Effector memory CD4-positive, alpha-beta T cell (primary cell): Measurements from ENCODE around the gene RAB20.

Experiments used
- DNase-seq, 3 donors: peaks; one replicate each; pipeline ENCODE4 v3.0.0-alpha.2; 2020
- H3K27ac ChIP-seq: 2 replicates; pipeline ENCODE4 v1.7.0; 2013; ENCODE audit warnings: mild to moderate bottlenecking, low read length, moderate library complexity; ENCODE audit not compliant: insufficient read depth, poor library complexity, severe bottlenecking
- H3K27me3 ChIP-seq: replicated peaks from 2 replicates; pipeline ENCODE4 v1.7.0; 2013; ENCODE audit warnings: mild to moderate bottlenecking, low read length; ENCODE audit not compliant: insufficient read depth, control insufficient read depth, poor library complexity, severe bottlenecking
- H3K36me3 ChIP-seq: 2 replicates; pipeline ENCODE4 v1.7.0; 2013; ENCODE audit warnings: mild to moderate bottlenecking, low read length, moderate library complexity; ENCODE audit not compliant: control insufficient read depth, insufficient read depth
- H3K4me1 ChIP-seq: 2 replicates; pipeline ENCODE4 v1.7.0; 2013; ENCODE audit warnings: low read length, mild to moderate bottlenecking; ENCODE audit not compliant: control insufficient read depth, insufficient read depth, poor library complexity, severe bottlenecking
- H3K4me3 ChIP-seq: 2 replicates; pipeline ENCODE4 v1.7.0; 2013; ENCODE audit warnings: low read length, low read depth, mild to moderate bottlenecking; ENCODE audit not compliant: insufficient read depth, poor library complexity, severe bottlenecking
- H3K9me3 ChIP-seq: 2 replicates; pipeline ENCODE4 v1.7.0; 2013; ENCODE audit warnings: mild to moderate bottlenecking, low read length, moderate library complexity; ENCODE audit not compliant: control insufficient read depth

RAB20 gene

GRCh38 chr13:110531671-110532083, 29.8 kb downstream of the RAB20 start:
- no peak overlapping the region for H3K27ac ChIP-seq
- no peaks in the 10 kb centered on the region for H3K9me3 ChIP-seq
- no peak overlapping the region for H3K4me3 ChIP-seq
- no peaks in the 10 kb centered on the region for H3K36me3 ChIP-seq
- no peaks in the 10 kb centered on the region for H3K4me1 ChIP-seq
- no peak for DNase-seq
- H3K27me3 ChIP-seq: no peaks in the 10 kb centered on the region

GRCh38 chr13:110531100-110531499, 30.4 kb downstream of the RAB20 start:
- H3K36me3 ChIP-seq: no peaks in the 10 kb centered on the region
- no peaks in the 10 kb centered on the region for H3K9me3 ChIP-seq
- no peaks in the 10 kb centered on the region for H3K4me1 ChIP-seq
- no peak overlapping the region for H3K4me3 ChIP-seq
- no peak for DNase-seq
- no peaks in the 10 kb centered on the region for H3K27me3 ChIP-seq
- no peak overlapping the region for H3K27ac ChIP-seq

GRCh38 chr13:110529522-110530311, 31.8 kb downstream of the RAB20 start:
- H3K4me3 ChIP-seq: no peak overlapping the region
- H3K27ac ChIP-seq: no peak overlapping the region
- no peaks in the 10 kb centered on the region for H3K36me3 ChIP-seq
- H3K9me3 ChIP-seq: no peaks in the 10 kb centered on the region
- H3K27me3 ChIP-seq: no peaks in the 10 kb centered on the region
- peaks cover 6% of the 10 kb centered on the region for H3K4me1 ChIP-seq
- no peak for DNase-seq

DNA sequence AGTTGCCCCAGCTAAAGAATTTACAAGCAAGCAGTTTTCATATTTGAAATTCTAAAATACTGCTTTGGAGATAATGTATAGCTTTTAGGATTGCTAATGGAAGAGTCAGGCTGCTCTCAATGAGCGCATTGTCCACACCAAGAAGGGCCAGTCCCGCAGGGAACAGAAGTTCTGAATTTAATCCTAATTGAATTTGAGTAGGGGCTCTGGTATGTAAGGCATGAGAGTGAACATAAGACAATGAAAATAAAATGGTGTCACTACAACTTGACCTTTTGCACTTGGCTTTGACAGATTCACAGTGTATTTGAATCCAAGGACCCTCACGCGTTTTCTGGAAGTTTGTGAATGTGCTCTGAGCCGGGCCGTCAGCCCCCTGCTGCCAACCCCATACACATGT, 32.6 kb downstream of the RAB20 start:
- no peaks in the 10 kb centered on the region for H3K27me3 ChIP-seq
- no peaks in the 10 kb centered on the region for H3K9me3 ChIP-seq
- no peaks in the 10 kb centered on the region for H3K36me3 ChIP-seq
- peaks cover 10% of the 10 kb centered on the region for H3K4me1 ChIP-seq
- no peak overlapping the region for H3K27ac ChIP-seq
- H3K4me3 ChIP-seq: no peak overlapping the region
- no peak for DNase-seq

GRCh38 chr13:110528371-110528770, 33.2 kb downstream of the RAB20 start:
- H3K4me1 ChIP-seq: peaks cover 10% of the 10 kb centered on the region
- H3K36me3 ChIP-seq: no peaks in the 10 kb centered on the region
- H3K4me3 ChIP-seq: no peak overlapping the region
- DNase-seq: no peak
- H3K9me3 ChIP-seq: no peaks in the 10 kb centered on the region
- H3K27me3 ChIP-seq: no peaks in the 10 kb centered on the region
- H3K27ac ChIP-seq: no peak overlapping the region

DNA sequence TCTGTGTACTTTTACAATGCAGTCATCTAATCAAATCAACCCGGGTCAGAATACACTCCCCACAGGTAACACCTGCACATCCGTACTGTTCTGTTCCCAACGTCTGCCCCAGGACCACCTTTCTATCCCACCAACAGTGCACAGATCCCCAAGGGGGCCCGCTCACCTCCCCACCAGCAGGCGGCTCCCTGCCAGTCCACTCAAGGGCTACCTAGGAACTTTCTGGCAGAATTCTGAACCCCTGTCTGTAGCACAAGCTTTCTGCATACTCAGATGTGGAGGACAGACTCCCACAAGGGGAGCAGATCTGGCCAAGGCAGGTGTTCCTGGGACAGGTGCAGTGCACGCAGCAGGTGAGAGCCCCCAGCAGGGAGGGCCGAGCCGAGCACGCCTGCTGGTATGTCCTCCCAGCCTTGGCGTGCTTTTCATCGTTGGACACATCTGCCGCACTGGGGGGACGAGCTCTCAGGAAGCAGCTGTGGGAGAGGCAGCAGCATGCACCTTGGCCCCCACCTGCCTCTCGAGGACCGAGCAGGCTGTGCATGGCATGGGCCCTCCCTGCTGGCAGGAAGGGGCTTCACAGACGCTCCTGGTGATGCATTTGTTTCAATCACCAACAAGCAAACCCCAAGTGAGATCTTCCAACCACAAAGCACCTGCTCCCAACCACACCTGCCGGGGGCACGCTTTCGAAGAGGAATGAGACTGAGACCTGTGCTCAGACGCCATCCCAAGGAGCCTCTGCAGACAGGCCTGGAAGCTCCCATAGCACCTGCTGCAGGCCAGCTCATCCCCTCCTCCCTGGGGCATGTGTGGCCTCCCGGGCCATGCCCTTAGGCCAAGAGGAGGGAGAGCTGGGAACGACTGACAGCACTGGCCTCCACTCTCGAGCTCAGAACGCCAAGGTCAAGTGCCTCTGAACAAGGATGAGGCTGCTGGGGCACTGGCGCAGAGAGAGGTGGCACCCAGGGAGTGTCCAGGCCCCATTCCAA, 35.9 kb downstream of the RAB20 start:
- Histone ChIP-seq H3K4me1 (peaks cover 10% of the 10 kb centered on the region), H3K27me3 (no peaks in the 10 kb centered on the region), H3K4me3 (no peak overlapping the region), H3K27ac (no peak overlapping the region), H3K9me3 (no peaks in the 10 kb centered on the region), H3K36me3 (no peaks in the 10 kb centered on the region)
- no peak for DNase-seq

DNA sequence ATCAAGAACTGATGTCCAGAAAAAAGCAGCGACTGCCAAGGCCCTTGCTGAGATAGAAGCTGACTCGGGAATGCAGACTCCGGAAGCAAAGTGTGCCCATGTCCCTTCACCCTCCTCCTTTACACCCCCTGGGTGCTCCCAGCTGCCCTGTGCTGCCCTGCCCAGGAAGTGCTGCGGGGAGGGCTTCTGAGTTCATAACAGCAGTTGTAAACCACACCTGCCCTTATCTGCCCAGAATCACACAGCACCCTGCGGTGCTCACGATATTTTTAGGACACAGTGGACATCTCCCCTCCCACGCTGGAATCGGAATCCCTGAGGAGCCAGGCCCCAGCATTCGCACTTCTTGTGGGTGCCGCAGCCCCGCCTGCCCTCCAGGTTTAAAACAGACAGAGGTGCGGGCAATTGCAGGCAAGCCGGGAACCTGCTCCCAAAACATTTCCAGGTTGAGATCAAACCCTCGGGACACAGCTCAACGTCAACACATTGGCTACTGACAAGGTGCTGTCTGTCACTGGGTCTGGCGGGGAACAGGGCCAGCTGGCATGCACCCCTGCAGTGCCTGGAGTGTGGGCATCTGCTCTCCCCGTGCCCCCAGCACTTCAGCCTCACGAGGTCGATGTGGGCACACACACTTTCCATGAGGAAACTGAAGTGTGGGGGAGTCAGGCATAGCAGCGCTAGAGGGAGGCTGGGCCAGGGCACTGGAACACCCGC, 36.8 kb downstream of the RAB20 start:
- Histone ChIP-seq H3K9me3 (no peaks in the 10 kb centered on the region), H3K4me1 (peaks cover 10% of the 10 kb centered on the region), H3K27me3 (no peaks in the 10 kb centered on the region), H3K27ac (no peak overlapping the region), H3K36me3 (no peaks in the 10 kb centered on the region), H3K4me3 (no peak overlapping the region)
- no peak for DNase-seq

DNA sequence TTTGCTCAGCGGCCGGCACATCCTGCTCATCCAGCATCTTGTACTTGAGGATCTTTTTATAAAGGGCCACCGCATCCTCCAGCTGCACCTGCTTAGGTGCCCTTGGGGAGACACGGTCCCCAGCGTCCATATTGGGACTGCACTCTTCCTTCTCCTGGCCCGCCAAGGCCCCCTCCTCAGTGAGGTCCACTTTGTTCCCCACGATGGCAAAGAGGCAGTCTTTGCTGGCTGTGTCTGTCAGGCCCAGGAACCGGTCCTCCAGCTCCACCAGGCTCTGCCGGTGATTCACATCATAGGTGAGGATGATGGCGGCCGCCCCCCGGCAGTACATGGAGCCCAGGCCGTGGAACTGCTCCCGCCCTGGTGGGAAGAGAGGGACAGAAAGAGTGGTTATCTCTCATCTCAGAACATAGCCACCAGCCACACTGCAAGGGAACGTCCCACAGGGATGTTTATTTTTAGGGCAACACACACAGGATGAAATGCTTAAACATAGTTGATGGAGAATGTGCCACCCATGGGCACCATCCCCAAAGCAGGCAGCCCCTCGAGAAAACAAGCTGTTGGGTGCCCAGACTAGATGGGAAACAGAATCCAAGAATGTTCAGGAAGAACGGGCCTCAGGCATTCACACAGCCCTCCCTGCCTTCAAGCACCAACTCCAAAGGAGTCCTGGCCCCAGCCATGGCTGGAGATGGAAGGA, 37.5 kb downstream of the RAB20 start:
- H3K4me1 ChIP-seq: peaks cover 10% of the 10 kb centered on the region
- no peaks in the 10 kb centered on the region for H3K27me3 ChIP-seq
- no peak overlapping the region for H3K4me3 ChIP-seq
- no peak overlapping the region for H3K27ac ChIP-seq
- no peak for DNase-seq
- no peaks in the 10 kb centered on the region for H3K36me3 ChIP-seq
- H3K9me3 ChIP-seq: no peaks in the 10 kb centered on the region

DNA sequence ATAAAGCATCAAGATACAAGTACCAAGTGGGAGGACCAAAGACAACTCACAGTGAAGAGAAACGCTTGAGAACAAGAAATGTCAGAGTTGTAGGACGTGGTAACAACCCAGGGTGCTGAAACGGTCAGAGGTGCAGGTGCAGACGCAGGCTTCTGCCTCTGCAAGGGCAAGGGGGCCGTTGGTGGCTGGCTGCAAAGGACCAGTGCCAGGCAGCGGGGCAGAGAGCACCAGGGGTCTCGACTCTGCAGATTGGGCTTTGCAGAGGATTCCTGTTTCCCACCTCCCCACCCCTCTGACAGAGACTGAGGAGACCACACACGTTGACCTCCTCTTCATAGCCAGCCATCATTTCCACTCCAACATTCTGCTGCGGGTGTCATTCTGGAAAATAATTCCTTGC, 38.3 kb downstream of the RAB20 start:
- H3K27ac ChIP-seq: no peak overlapping the region
- no peak for DNase-seq
- H3K27me3 ChIP-seq: no peaks in the 10 kb centered on the region
- no peaks in the 10 kb centered on the region for H3K9me3 ChIP-seq
- no peak overlapping the region for H3K4me3 ChIP-seq
- H3K36me3 ChIP-seq: no peaks in the 10 kb centered on the region
- peaks cover 10% of the 10 kb centered on the region for H3K4me1 ChIP-seq
